ENCODE results near the gene TULP4.

The TULP4 gene

GRCh38 chr6:158419339-158419909, 107.2 kb downstream of the TULP4 start:
- DNase-seq (ENCODE audit: low read depth in 2 of 2), result no peak

- DNase-seq (ENCODE audit: low read depth in 2 of 2), result no peak
Measured at GRCh38 chr6:158421381-158421780, 109.1 kb downstream of the TULP4 start.

- DNase-seq (ENCODE audit: low read depth in 2 of 2), result no peak
Measured at GRCh38 chr6:158422629-158423238, 110.5 kb downstream of the TULP4 start.

- DNase-seq (ENCODE audit: low read depth in 2 of 2), result no peak
Measured at GRCh38 chr6:158431036-158431435, 118.8 kb downstream of the TULP4 start.

- DNase-seq (ENCODE audit: low read depth in 2 of 2), result no peak
Measured at GRCh38 chr6:158431560-158431959, 119.3 kb downstream of the TULP4 start.

GRCh38 chr6:158437571-158437970, 125.3 kb downstream of the TULP4 start:
- DNase-seq (ENCODE audit: low read depth in 2 of 2), result no peak

GRCh38 chr6:158438226-158438625, 126.0 kb downstream of the TULP4 start:
- no peak for DNase-seq (ENCODE audit: low read depth in 2 of 2)

GRCh38 chr6:158439255-158439654, 127.0 kb downstream of the TULP4 start:
- DNase-seq (ENCODE audit: low read depth in 2 of 2), result no peak

GRCh38 chr6:158441716-158442215, 129.5 kb downstream of the TULP4 start:
- no peak for DNase-seq (ENCODE audit: low read depth in 2 of 2)

- DNase-seq (ENCODE audit: low read depth in 2 of 2), result no peak
Measured at GRCh38 chr6:158442306-158442705, 130.0 kb downstream of the TULP4 start.

GRCh38 chr6:158445426-158446085, 133.3 kb downstream of the TULP4 start:
- no peak for DNase-seq (ENCODE audit: low read depth in 2 of 2)

GRCh38 chr6:158448856-158449255, 136.6 kb downstream of the TULP4 start:
- no peak for DNase-seq (ENCODE audit: low read depth in 2 of 2)

GRCh38 chr6:158452191-158452590, 139.9 kb downstream of the TULP4 start:
- no peak for DNase-seq (ENCODE audit: low read depth in 2 of 2)

GRCh38 chr6:158457131-158457530, 144.9 kb downstream of the TULP4 start:
- DNase-seq (ENCODE audit: low read depth in 2 of 2), result no peak

GRCh38 chr6:158457616-158458278, 145.5 kb downstream of the TULP4 start:
- no peak for DNase-seq (ENCODE audit: low read depth in 2 of 2)

GRCh38 chr6:158459726-158460125, 147.5 kb downstream of the TULP4 start:
- DNase-seq (ENCODE audit: low read depth in 2 of 2), result no peak

GRCh38 chr6:158460602-158461169, 148.4 kb downstream of the TULP4 start:
- no peak for DNase-seq (ENCODE audit: low read depth in 2 of 2)

- DNase-seq (ENCODE audit: low read depth in 2 of 2), result no peak
Measured at GRCh38 chr6:158461954-158462353, 149.7 kb downstream of the TULP4 start.

- no peak for DNase-seq (ENCODE audit: low read depth in 2 of 2)
Measured at GRCh38 chr6:158464483-158464882, 152.2 kb downstream of the TULP4 start.

- DNase-seq (ENCODE audit: low read depth in 2 of 2), result no peak
Measured at GRCh38 chr6:158465257-158465656, 153.0 kb downstream of the TULP4 start.

GRCh38 chr6:158465747-158466146, 153.5 kb downstream of the TULP4 start:
- no peak for DNase-seq (ENCODE audit: low read depth in 2 of 2)

GRCh38 chr6:158467923-158468322, 155.7 kb downstream of the TULP4 start:
- no peak for DNase-seq (ENCODE audit: low read depth in 2 of 2)
